H9 (cell line): ENCODE results near the gene FYN. TPM values are rescaled to one million over a fixed set of nuclear protein-coding genes. Genes with fewer than 3 reads are reported as not detected.

Experiments used
- DNase-seq: peaks from one replicate; pipeline ENCODE4 v3.0.0-alpha.2; 2017
- H2AFZ ChIP-seq: one replicate; pipeline ENCODE4 v1.6.1; 2013; ENCODE audit warnings: mild to moderate bottlenecking, low read length, control low read depth, moderate library complexity
- H2AK5ac ChIP-seq: 2 replicates; pipeline ENCODE4 v1.6.1; 2013; ENCODE audit warnings: low read length, control low read depth, mixed read lengths; ENCODE audit not compliant: insufficient read length
- H2BK120ac ChIP-seq: one replicate; pipeline ENCODE4 v1.6.1; 2013; ENCODE audit warnings: low read depth, mild to moderate bottlenecking, low read length, control low read depth, inconsistent platforms; ENCODE audit not compliant: poor library complexity, severe bottlenecking
- H2BK12ac ChIP-seq: 2 replicates; pipeline ENCODE4 v1.6.1; 2013; ENCODE audit warnings: low read length, control low read depth, mixed read lengths, low read depth; ENCODE audit not compliant: insufficient read length
- H2BK15ac ChIP-seq: 2 replicates; pipeline ENCODE4 v1.6.1; 2013; ENCODE audit warnings: low read depth, low read length, control low read depth
- H2BK20ac ChIP-seq: one replicate; pipeline ENCODE4 v1.6.1; 2013; ENCODE audit warnings: low read depth, mild to moderate bottlenecking, low read length, control low read depth, inconsistent platforms; ENCODE audit not compliant: poor library complexity, severe bottlenecking
- H2BK5ac ChIP-seq: 2 replicates; pipeline ENCODE4 v1.6.1; 2013; ENCODE audit warnings: low read length, control low read depth, mixed read lengths; ENCODE audit not compliant: insufficient read length
- H3K14ac ChIP-seq: 2 replicates; pipeline ENCODE4 v1.6.1; 2013; ENCODE audit warnings: low read length, control low read depth; ENCODE audit not compliant: insufficient read depth
- H3K18ac ChIP-seq: 2 replicates; pipeline ENCODE4 v1.6.1; 2013; ENCODE audit warnings: low read depth, mild to moderate bottlenecking, mixed read lengths, low read length, control low read depth; ENCODE audit not compliant: insufficient read length
- H3K23ac ChIP-seq: 2 replicates; pipeline ENCODE4 v1.6.1; 2013; ENCODE audit warnings: low read length, control low read depth, mixed read lengths, low read depth; ENCODE audit not compliant: insufficient read length
- H3K23me2 ChIP-seq: 2 replicates; pipeline ENCODE4 v1.6.1; 2013; ENCODE audit warnings: low read depth, mild to moderate bottlenecking, mixed read lengths, low read length, control low read depth; ENCODE audit not compliant: insufficient read length, poor library complexity, severe bottlenecking
- H3K27ac ChIP-seq: 2 replicates; pipeline ENCODE4 v1.5.1; 2013; ENCODE audit warnings: low read length, control low read depth, mixed read lengths, low read depth; ENCODE audit not compliant: insufficient read length
- H3K27me3 ChIP-seq: 2 replicates; pipeline ENCODE4 v1.6.1; 2013; ENCODE audit warnings: low read length, control low read depth, inconsistent platforms; ENCODE audit not compliant: insufficient read depth
- H3K4ac ChIP-seq: 2 replicates; pipeline ENCODE4 v1.6.1; 2013; ENCODE audit warnings: low read depth, mild to moderate bottlenecking, control low read depth, inconsistent platforms, low read length, moderate library complexity
- H3K4me1 ChIP-seq: 2 replicates; pipeline ENCODE4 v1.6.1; 2013; ENCODE audit warnings: low read length, control low read depth, inconsistent platforms; ENCODE audit not compliant: insufficient read depth
- H3K4me2 ChIP-seq: 2 replicates; pipeline ENCODE4 v1.6.1; 2013; ENCODE audit warnings: low read length, control low read depth, mixed read lengths; ENCODE audit not compliant: insufficient read length, insufficient read depth
- H3K56ac ChIP-seq: 2 replicates; pipeline ENCODE4 v1.6.1; 2013; ENCODE audit warnings: low read depth, mild to moderate bottlenecking, mixed read lengths, low read length, control low read depth; ENCODE audit not compliant: insufficient read length
- H3K79me1 ChIP-seq: 2 replicates; pipeline ENCODE4 v1.6.1; 2013; ENCODE audit warnings: low read depth, mild to moderate bottlenecking, moderate library complexity, low read length, control low read depth, inconsistent platforms; ENCODE audit not compliant: insufficient read depth, poor library complexity, severe bottlenecking
- H3K79me2 ChIP-seq: 2 replicates; pipeline ENCODE4 v1.6.1; 2013; ENCODE audit warnings: low read length, control low read depth, inconsistent platforms; ENCODE audit not compliant: insufficient read depth
- H3K9ac ChIP-seq: 2 replicates; pipeline ENCODE4 v1.6.1; 2013; ENCODE audit warnings: low read length, control low read depth, mixed read lengths; ENCODE audit not compliant: insufficient read length; ENCODE audit errors: extremely low read depth
- H3K9me3 ChIP-seq: one replicate; pipeline ENCODE4 v1.6.1; 2013; ENCODE audit warnings: low read depth, low read length, inconsistent platforms; ENCODE audit not compliant: control insufficient read depth
- H3T11ph ChIP-seq: one replicate; pipeline ENCODE4 v1.6.1; 2013; ENCODE audit warnings: mild to moderate bottlenecking, low read length, control low read depth, inconsistent platforms
- H4K20me1 ChIP-seq: one replicate; pipeline ENCODE4 v1.6.1; 2013; ENCODE audit not compliant: control insufficient read depth, insufficient read length, insufficient read depth
- H4K5ac ChIP-seq: 2 replicates; pipeline ENCODE4 v1.6.1; 2013; ENCODE audit warnings: low read depth, mild to moderate bottlenecking, mixed read lengths, low read length, control low read depth; ENCODE audit not compliant: insufficient read length
- H4K8ac ChIP-seq: replicated peaks from 2 replicates; pipeline ENCODE4 v1.6.1; 2013; ENCODE audit warnings: low read length, control low read depth, mixed read lengths, low read depth; ENCODE audit not compliant: insufficient read length
- H4K91ac ChIP-seq: 2 replicates; pipeline ENCODE4 v1.6.1; 2013; ENCODE audit warnings: low read depth, mild to moderate bottlenecking, moderate library complexity, mixed read lengths, low read length, control low read depth; ENCODE audit not compliant: insufficient read length
- H3K27ac Mint-ChIP-seq, 3 experiments: 2 replicates in 2 of 3; 3 replicates in 1 of 3; pipeline ENCODE4 v1.8.0; 2020 to 2021; ENCODE audit warnings: mixed read lengths in 3 of 3, mild to moderate bottlenecking in 1 of 3, moderate library complexity in 1 of 3
- H3K27me3 Mint-ChIP-seq: 2 replicates; pipeline ENCODE4 v1.8.0; 2021; ENCODE audit warnings: low read depth, mild to moderate bottlenecking, moderate library complexity, mixed read lengths
- H3K36me3 Mint-ChIP-seq, 3 experiments: 2 replicates in 2 of 3; 3 replicates in 1 of 3; pipeline ENCODE4 v1.8.0; 2020 to 2021; ENCODE audit warnings: low read depth in 3 of 3, mixed read lengths in 3 of 3; ENCODE audit not compliant: insufficient read depth in 1 of 3
- H3K4me1 Mint-ChIP-seq, 2 experiments: 2 replicates each; pipeline ENCODE4 v1.8.0; 2020; ENCODE audit warnings: mixed read lengths in 2 of 2
- H3K4me3 Mint-ChIP-seq, 2 experiments: 2 replicates in 1 of 2; 3 replicates in 1 of 2; pipeline ENCODE4 v1.8.0; 2020 to 2021; ENCODE audit warnings: mild to moderate bottlenecking in 2 of 2, mixed read lengths in 2 of 2, moderate library complexity in 1 of 2
- H3K9me3 Mint-ChIP-seq, 2 experiments: 2 replicates in 1 of 2; 3 replicates in 1 of 2; pipeline ENCODE4 v1.8.0; 2020; ENCODE audit warnings: mild to moderate bottlenecking in 2 of 2, mixed read lengths in 2 of 2, moderate library complexity in 1 of 2
- WGBS: extraction: QIAGEN DNeasy Blood & Tissue Kit; methylation state at CpG from one replicate; pipeline ENCODE4 v1.1.7; 2013; ENCODE audit warnings: missing lambda C conversion rate, low lambda C conversion rate, mixed read lengths; ENCODE audit not compliant: insufficient read length; ENCODE audit errors: extremely low coverage; 5-methylcytosine and 5-hydroxymethylcytosine counted together
- total RNA-seq: library from RNA; stranded (reverse); gene quantifications from 2 replicates; pipeline ENCODE4 v1.2.1, GENCODE V29; 2021
- TF ChIP-seq, protein P1 (sequence below): fragments of 200-600 bp; sonication (generic); conservative IDR thresholded peaks from 3 replicates; pipeline ENCODE4 v1.8.0; 2021; ENCODE audit warnings: antibody characterized with exemption, mild to moderate bottlenecking

FYN gene
- total RNA-seq, 1 experiment from 2014 or later: 64.8 TPM

DNA sequence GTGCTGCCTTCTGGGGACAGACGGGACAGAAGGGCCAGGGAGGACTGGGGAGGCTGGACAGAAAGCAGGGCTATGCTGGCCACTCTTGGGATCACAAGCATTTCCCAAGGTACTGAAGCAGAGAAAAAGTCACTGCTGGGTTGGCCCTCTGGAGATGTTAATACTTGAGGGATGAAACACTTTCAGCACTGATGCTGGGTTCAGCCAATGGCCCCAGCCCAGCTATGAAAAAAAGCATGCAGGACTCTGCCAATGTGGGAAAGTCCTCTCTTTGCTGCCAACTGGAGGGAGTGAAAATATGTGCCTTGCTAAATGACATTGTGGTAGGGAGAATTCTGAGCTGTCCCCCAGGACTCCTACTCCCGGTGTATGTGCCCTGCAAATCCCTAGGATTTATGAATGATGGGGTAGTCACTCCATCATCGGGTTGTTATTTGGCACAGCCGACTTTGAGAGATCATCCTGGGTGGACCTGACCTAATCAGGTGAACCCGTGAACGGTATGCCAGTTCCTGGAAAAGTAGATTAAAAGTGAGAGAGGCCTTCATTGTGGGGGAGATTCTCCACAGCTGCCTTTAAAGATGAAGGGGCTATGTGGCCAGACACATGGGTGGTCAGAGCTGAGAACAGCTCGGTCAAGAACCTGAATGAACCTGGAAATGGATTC lies 147.7 kb downstream of the FYN start:
- H2BK120ac ChIP-seq: no peak overlapping the region
- H3K27ac Mint-ChIP-seq: no peak overlapping the region
- H3K4me1 Mint-ChIP-seq: peaks cover 4 to 10% of the 10 kb centered on the region in 2 experiments

More for the DNA sequence above, 147.7 kb downstream of the FYN start:
- Histone ChIP-seq H3K27me3 (no peaks in the 10 kb centered on the region), H2BK12ac (no peak overlapping the region), H3K56ac (no peak overlapping the region), H3K79me2 (no peaks in the 10 kb centered on the region), H2BK5ac (no peak overlapping the region), H2BK15ac (no peak overlapping the region), H3K9ac (no peak overlapping the region), H3K27ac (no peak overlapping the region), H3T11ph (no peak overlapping the region), H4K8ac (no peak overlapping the region), H3K9me3 (no peaks in the 10 kb centered on the region), H4K5ac (no peak overlapping the region), H3K4me2 (no peak overlapping the region), H4K20me1 (no peaks in the 10 kb centered on the region), H3K4ac (no peak overlapping the region), H2AFZ (no peak overlapping the region), H3K23me2 (no peaks in the 10 kb centered on the region), H2AK5ac (no peak overlapping the region), H3K23ac (no peak overlapping the region), H3K18ac (no peak overlapping the region), H3K14ac (no peak overlapping the region), H2BK20ac (no peak overlapping the region), H3K79me1 (peaks cover 8% of the 10 kb centered on the region), H3K4me1 (no peaks in the 10 kb centered on the region; the same call in 1 of the 2 replicates), H4K91ac (no peak overlapping the region)
- H3K9me3 Mint-ChIP-seq: no peaks in the 10 kb centered on the region
- no peaks in the 10 kb centered on the region for H3K27me3 Mint-ChIP-seq
- H3K4me3 Mint-ChIP-seq: no peak overlapping the region
- WGBS: no CpG with 5 or more reads among the region's 7 CpGs
- TF ChIP-seq, protein P1, sequence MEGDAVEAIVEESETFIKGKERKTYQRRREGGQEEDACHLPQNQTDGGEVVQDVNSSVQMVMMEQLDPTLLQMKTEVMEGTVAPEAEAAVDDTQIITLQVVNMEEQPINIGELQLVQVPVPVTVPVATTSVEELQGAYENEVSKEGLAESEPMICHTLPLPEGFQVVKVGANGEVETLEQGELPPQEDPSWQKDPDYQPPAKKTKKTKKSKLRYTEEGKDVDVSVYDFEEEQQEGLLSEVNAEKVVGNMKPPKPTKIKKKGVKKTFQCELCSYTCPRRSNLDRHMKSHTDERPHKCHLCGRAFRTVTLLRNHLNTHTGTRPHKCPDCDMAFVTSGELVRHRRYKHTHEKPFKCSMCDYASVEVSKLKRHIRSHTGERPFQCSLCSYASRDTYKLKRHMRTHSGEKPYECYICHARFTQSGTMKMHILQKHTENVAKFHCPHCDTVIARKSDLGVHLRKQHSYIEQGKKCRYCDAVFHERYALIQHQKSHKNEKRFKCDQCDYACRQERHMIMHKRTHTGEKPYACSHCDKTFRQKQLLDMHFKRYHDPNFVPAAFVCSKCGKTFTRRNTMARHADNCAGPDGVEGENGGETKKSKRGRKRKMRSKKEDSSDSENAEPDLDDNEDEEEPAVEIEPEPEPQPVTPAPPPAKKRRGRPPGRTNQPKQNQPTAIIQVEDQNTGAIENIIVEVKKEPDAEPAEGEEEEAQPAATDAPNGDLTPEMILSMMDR: no peak
- DNase-seq: no peak
- no peaks in the 10 kb centered on the region; a peak in 2 of 7 replicates for H3K36me3 Mint-ChIP-seq
